ENCODE data around the gene IFRD1.

IFRD1 gene

DNA sequence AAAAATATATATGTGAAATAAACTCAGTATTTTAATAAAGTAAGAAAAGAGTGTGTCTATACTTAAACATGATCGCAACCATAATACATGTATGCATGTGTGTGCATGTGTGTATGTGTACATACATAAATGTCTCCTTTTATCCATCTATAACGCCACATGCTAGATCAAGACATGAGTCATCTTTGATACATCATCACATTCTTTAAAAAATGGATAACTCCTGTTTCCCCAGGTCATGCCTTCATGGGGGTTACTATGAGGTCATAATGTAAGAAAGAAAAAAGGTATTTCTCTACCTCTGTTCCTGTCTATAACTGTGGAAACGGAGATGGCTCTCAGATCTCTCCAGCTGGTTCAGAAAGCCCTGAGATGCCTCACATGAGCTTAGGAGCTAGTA, 71.7 kb downstream of the IFRD1 start:
- DNase-seq, result no peak

DNA sequence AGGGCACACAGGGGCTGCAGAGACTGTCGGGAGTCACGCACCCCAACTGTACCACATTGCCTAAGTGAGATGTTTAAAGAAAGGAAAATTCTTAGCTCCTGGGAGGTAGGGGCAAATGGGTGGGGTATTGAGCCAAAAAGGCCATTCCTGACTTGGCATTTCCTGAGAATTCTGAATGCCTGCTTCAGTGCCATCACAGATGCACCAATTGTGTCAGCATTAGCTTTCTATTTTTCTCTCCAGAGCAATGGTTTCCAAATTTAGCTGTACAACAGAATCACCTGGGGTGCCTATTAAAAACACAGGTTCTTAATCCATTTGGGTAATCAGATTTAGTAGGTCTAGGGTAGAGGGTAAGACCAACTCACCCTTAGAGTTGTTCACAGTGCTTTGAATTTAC, 73.6 kb downstream of the IFRD1 start:
- DNase-seq, result no peak
